ENCODE measurements around the gene PGRMC2. TPM values are rescaled to one million over a fixed set of nuclear protein-coding genes. Genes with fewer than 3 reads are reported as not detected.

Gene PGRMC2
- total and polyA plus RNA-seq, 2 donors (not counting 1 experiment from before 2014, with no cell fraction given): 30.4 to 95.6 TPM

GRCh38 chr4:128303986-128304385, 16.4 kb upstream of the PGRMC2 start:
- Histone ChIP-seq H3K4me2 (ENCODE audit: extremely low read depth, insufficient read depth, low read length) (no peak overlapping the region), H2AFZ (ENCODE audit: low read length) (no peak overlapping the region), H3K79me2 (ENCODE audit: control insufficient read depth, insufficient read depth, low read length) (no peaks in the 10 kb centered on the region), H3K9me3 (ENCODE audit: control insufficient read depth, insufficient read depth, low read depth, low read length) (no peaks in the 10 kb centered on the region), H4K20me1 (ENCODE audit: control insufficient read depth, extremely low read depth, insufficient read depth, low read length) (no peaks in the 10 kb centered on the region), H3K4me1 (ENCODE audit: control insufficient read depth, extremely low read depth, insufficient read depth, low read length) (no peaks in the 10 kb centered on the region), H3K4me3 (replicated peaks in 1 of 4; ENCODE audit: control extremely low read depth in 1 of 4, insufficient read depth in 1 of 4, low read depth in 3 of 4, low read length in 4 of 4) (no peak overlapping the region), H3K27me3 (ENCODE audit: control insufficient read depth, insufficient read depth, low read length) (no peaks in the 10 kb centered on the region), H3K36me3 (ENCODE audit: control insufficient read depth, insufficient read depth, low read length) (no peaks in the 10 kb centered on the region), H3K9ac (ENCODE audit: insufficient read depth, low read length) (no peak overlapping the region), H3K27ac (ENCODE audit: insufficient read depth, low read length) (no peak overlapping the region)
- no peak for TF ChIP-seq EZH2 (IDR thresholded peaks at IDR 0.05; ENCODE audit: low read length, missing control alignments)
- no peak for TF ChIP-seq CTCF (conservative IDR thresholded peaks at IDR 0.05 in 1 of 2, IDR thresholded peaks at IDR 0.05 in 1 of 2; ENCODE audit: low read depth in 1 of 2, low read length in 2 of 2)
- DNase-seq (ENCODE audit: low read depth in 2 of 2): no peak

- no peak overlapping the region for H3K27ac ChIP-seq (ENCODE audit: insufficient read depth, low read length)
- H3K4me3 ChIP-seq (replicated peaks in 1 of 4; ENCODE audit: control extremely low read depth in 1 of 4, insufficient read depth in 1 of 4, low read depth in 3 of 4, low read length in 4 of 4): no peak overlapping the region
- H3K79me2 ChIP-seq (ENCODE audit: control insufficient read depth, insufficient read depth, low read length): no peaks in the 10 kb centered on the region
- no peak overlapping the region for H2AFZ ChIP-seq (ENCODE audit: low read length)
- no peaks in the 10 kb centered on the region for H3K27me3 ChIP-seq (ENCODE audit: control insufficient read depth, insufficient read depth, low read length)
- H3K36me3 ChIP-seq (ENCODE audit: control insufficient read depth, insufficient read depth, low read length): no peaks in the 10 kb centered on the region
- no peak for TF ChIP-seq EZH2 (IDR thresholded peaks at IDR 0.05; ENCODE audit: low read length, missing control alignments)
- no peak for TF ChIP-seq CTCF (conservative IDR thresholded peaks at IDR 0.05 in 1 of 2, IDR thresholded peaks at IDR 0.05 in 1 of 2; ENCODE audit: low read depth in 1 of 2, low read length in 2 of 2)
- no peaks in the 10 kb centered on the region for H3K9me3 ChIP-seq (ENCODE audit: control insufficient read depth, insufficient read depth, low read depth, low read length)
- no peak overlapping the region for H3K4me2 ChIP-seq (ENCODE audit: extremely low read depth, insufficient read depth, low read length)
- no peak for DNase-seq (ENCODE audit: low read depth in 2 of 2)
- H3K9ac ChIP-seq (ENCODE audit: insufficient read depth, low read length): no peak overlapping the region
- H4K20me1 ChIP-seq (ENCODE audit: control insufficient read depth, extremely low read depth, insufficient read depth, low read length): no peaks in the 10 kb centered on the region
- H3K4me1 ChIP-seq (ENCODE audit: control insufficient read depth, extremely low read depth, insufficient read depth, low read length): no peaks in the 10 kb centered on the region
Measured at GRCh38 chr4:128303405-128303785, 15.8 kb upstream of the PGRMC2 start.

- Histone ChIP-seq H4K20me1 (ENCODE audit: control insufficient read depth, extremely low read depth, insufficient read depth, low read length) (no peaks in the 10 kb centered on the region), H3K4me2 (ENCODE audit: extremely low read depth, insufficient read depth, low read length) (no peak overlapping the region), H3K4me3 (replicated peaks in 1 of 4; ENCODE audit: control extremely low read depth in 1 of 4, insufficient read depth in 1 of 4, low read depth in 3 of 4, low read length in 4 of 4) (no peak overlapping the region), H3K4me1 (ENCODE audit: control insufficient read depth, extremely low read depth, insufficient read depth, low read length) (no peaks in the 10 kb centered on the region), H3K79me2 (ENCODE audit: control insufficient read depth, insufficient read depth, low read length) (no peaks in the 10 kb centered on the region), H3K9ac (ENCODE audit: insufficient read depth, low read length) (no peak overlapping the region), H3K9me3 (ENCODE audit: control insufficient read depth, insufficient read depth, low read depth, low read length) (no peaks in the 10 kb centered on the region), H3K27me3 (ENCODE audit: control insufficient read depth, insufficient read depth, low read length) (no peaks in the 10 kb centered on the region), H2AFZ (ENCODE audit: low read length) (no peak overlapping the region), H3K36me3 (ENCODE audit: control insufficient read depth, insufficient read depth, low read length) (no peaks in the 10 kb centered on the region), H3K27ac (ENCODE audit: insufficient read depth, low read length) (no peak overlapping the region)
- TF ChIP-seq CTCF (conservative IDR thresholded peaks at IDR 0.05 in 1 of 2, IDR thresholded peaks at IDR 0.05 in 1 of 2; ENCODE audit: low read depth in 1 of 2, low read length in 2 of 2) (no peak), EZH2 (IDR thresholded peaks at IDR 0.05; ENCODE audit: low read length, missing control alignments) (no peak)
- no peak for DNase-seq (ENCODE audit: low read depth in 2 of 2)
Measured at GRCh38 chr4:128301979-128302378, 14.4 kb upstream of the PGRMC2 start.
